SK-N-SH (cell line): Measurements from ENCODE around the gene DUS3L. TPM values are rescaled to one million over a fixed set of nuclear protein-coding genes. Genes with fewer than 3 reads are reported as not detected.

Experiments used
- CTCF ChIA-PET: fragments of 300-600, 350-600 bp; formaldehyde crosslinking; extraction: SDS; loops from one replicate; lab custom pipeline; 2021; lab: Yijun Ruan, JAX
- POLR2A ChIA-PET: fragments of 350-600 bp; sonication (Branson Sonifier 250); formaldehyde crosslinking; extraction: SDS; loops from one replicate; lab custom pipeline; 2020; ENCODE audit warnings: antibody characterized with exemption, inconsistent platforms; lab: Yijun Ruan, JAX
- DNase-seq: peaks from one replicate; pipeline ENCODE4 v3.0.0; 2012
- H2AFZ ChIP-seq: fragments of 200-600 bp; sonication (generic); 2 replicates; pipeline ENCODE4 v1.8.1; 2016; ENCODE audit warnings: antibody characterized with exemption, mild to moderate bottlenecking, low read depth
- H3F3A ChIP-seq: fragments of 200-600 bp; sonication (generic); replicated peaks from 2 replicates; pipeline ENCODE3; 2016; ENCODE audit warnings: antibody characterized with exemption, mild to moderate bottlenecking; ENCODE audit not compliant: insufficient read depth
- H3K27ac ChIP-seq, 2 experiments: fragments of 200-500 bp in 1 of 2; fragments of 200-600 bp in 1 of 2; sonication (Bioruptor generic) in 1 of 2; sonication (generic), shearing (Covaris generic) in 1 of 2; 2 replicates each; pipeline versions ENCODE4 v1.5.1 to v1.6.1; 2014 to 2016; ENCODE audit warnings: low read depth in 2 of 2, inconsistent platforms in 1 of 2, low read length in 1 of 2, mild to moderate bottlenecking in 1 of 2, mixed read lengths in 1 of 2
- H3K27me3 ChIP-seq: fragments of 200-600 bp; sonication (generic), shearing (Covaris generic); 2 replicates; pipeline ENCODE4 v1.6.1; 2016; ENCODE audit warnings: mixed run types; ENCODE audit not compliant: insufficient read depth
- H3K36me3 ChIP-seq, 2 experiments: fragments of 200-500 bp in 1 of 2; fragments of 200-600 bp in 1 of 2; sonication (Bioruptor generic) in 1 of 2; sonication (generic) in 1 of 2; replicated peaks in 1 of 2; 2 replicates each; pipeline versions ENCODE3 to v1.5.1; 2014 to 2016; ENCODE audit warnings: low read length in 1 of 2, mild to moderate bottlenecking in 1 of 2; ENCODE audit not compliant: insufficient read depth in 2 of 2, control insufficient read depth in 1 of 2
- H3K4me1 ChIP-seq, 2 experiments: fragments of 200-500 bp in 1 of 2; fragments of 200-600 bp in 1 of 2; sonication (Bioruptor generic) in 1 of 2; sonication (generic), shearing (Covaris generic) in 1 of 2; 2 replicates each; pipeline versions ENCODE4 v1.5.1 to v1.6.1; 2014 to 2016; ENCODE audit warnings: low read depth in 1 of 2, low read length in 1 of 2, mixed run types in 1 of 2; ENCODE audit not compliant: insufficient read depth in 2 of 2, control insufficient read depth in 1 of 2
- H3K4me2 ChIP-seq: fragments of 200-600 bp; sonication (generic), shearing (Covaris generic); 2 replicates; pipeline ENCODE4 v1.6.1; 2017; ENCODE audit warnings: mixed run types
- H3K4me3 ChIP-seq, 2 experiments: fragments of 200-500 bp in 1 of 2; fragments of 200-600 bp in 1 of 2; sonication (Bioruptor generic) in 1 of 2; sonication (generic), shearing (Covaris generic) in 1 of 2; 2 replicates each; pipeline versions ENCODE4 v1.5.1 to v1.8.1; 2014 to 2016; ENCODE audit warnings: low read depth in 2 of 2, inconsistent platforms in 1 of 2, low read length in 1 of 2, mild to moderate bottlenecking in 1 of 2, mixed read lengths in 1 of 2, moderate library complexity in 1 of 2
- H3K79me2 ChIP-seq: fragments of 200-600 bp; sonication (generic); 2 replicates; pipeline ENCODE4 v1.8.1; 2017; ENCODE audit warnings: mild to moderate bottlenecking; ENCODE audit not compliant: insufficient read depth
- H3K9ac ChIP-seq: fragments of 200-600 bp; sonication (generic); 2 replicates; pipeline ENCODE4 v1.6.1; 2017; ENCODE audit warnings: mixed run types
- H3K9me2 ChIP-seq: fragments of 200-600 bp; sonication (generic); 2 replicates; pipeline ENCODE4 v1.6.1; 2017; ENCODE audit warnings: mixed run types
- H3K9me3 ChIP-seq: fragments of 200-600 bp; sonication (generic); 2 replicates; pipeline ENCODE4 v1.6.1; 2017; ENCODE audit warnings: mixed run types, mild to moderate bottlenecking, moderate library complexity
- H4K20me1 ChIP-seq: fragments of 200-600 bp; sonication (generic); 2 replicates; pipeline ENCODE4 v1.6.1; 2017; ENCODE audit warnings: mild to moderate bottlenecking, mixed run types; ENCODE audit not compliant: insufficient read depth
- GATA2 ChIP-seq: sonication (generic); formaldehyde crosslinking; IDR thresholded peaks from 2 replicates; pipeline ENCODE4 v1.5.0; 2020; ENCODE audit warnings: mild to moderate bottlenecking, missing genetic modification reagents
- IRF3 ChIP-seq: fragments of 150-350 bp; IDR thresholded peaks from 2 replicates; pipeline ENCODE4 v1.6.1; 2016; ENCODE audit warnings: mild to moderate bottlenecking, low read depth, low read length
- MXI1 ChIP-seq: IDR thresholded peaks from 2 replicates; pipeline ENCODE4 v1.6.1; 2012; ENCODE audit warnings: mild to moderate bottlenecking, low read depth, low read length, improper control_type of control experiment
- NFIC ChIP-seq: IDR thresholded peaks from 2 replicates; pipeline ENCODE4 v1.4.0; 2012; ENCODE audit warnings: borderline replicate concordance
- RCOR1 ChIP-seq: fragments of 150-350 bp; IDR thresholded peaks from 2 replicates; pipeline ENCODE4 v1.6.1; 2017; ENCODE audit warnings: antibody characterized with exemption, low read length
- SIN3A ChIP-seq: IDR thresholded peaks from 2 replicates; pipeline ENCODE4 v1.6.1; 2012; ENCODE audit warnings: low read depth, mild to moderate bottlenecking, low read length, moderate library complexity, borderline replicate concordance
- TCF12 ChIP-seq: IDR thresholded peaks from 2 replicates; pipeline ENCODE4 v1.4.0; 2012
- USF2 ChIP-seq: fragments of 150-350 bp; IDR thresholded peaks from 2 replicates; pipeline ENCODE4 v1.6.1; 2017; ENCODE audit warnings: antibody characterized with exemption, low read length, low read depth, borderline replicate concordance
- ZBTB33 ChIP-seq: IDR thresholded peaks from 2 replicates; pipeline ENCODE4 v1.4.0; 2012; ENCODE audit warnings: low read depth, borderline replicate concordance
- WGBS: methylation state at CpG from one replicate; pipeline ENCODE4 v1.1.6; 2017; ENCODE audit warnings: low lambda C conversion rate; 5-methylcytosine and 5-hydroxymethylcytosine counted together
- polyA plus RNA-seq, 3 experiments: library from polyadenylated mRNA; depleted of rRNA; stranded (reverse); fragments of >200 nt; gene quantifications; 2 replicates each; pipeline ENCODE4 v1.2.3, GENCODE V29; 2012
- TF ChIP-seq, protein P1 (sequence below): IDR thresholded peaks from 2 replicates; pipeline ENCODE4; 2012

The DUS3L gene
- polyA plus RNA-seq, 1 of the 3 experiments (the other 2 are of a cell fraction) = 44.0 TPM

GRCh38 chr19:5829567-5830310 lies 38.8 kb upstream of the DUS3L start:
- DNase-seq = no peak
- Histone ChIP-seq H3K9me3 (no peaks in the 10 kb centered on the region), H3K4me1 (peaks cover 0 to 28% of the 10 kb centered on the region in 2 experiments; a peak in 1 of 4 replicates), H3K79me2 (no peaks in the 10 kb centered on the region), H3K4me3 (peak overlapping the region in 1 of 2 experiments; percentile 15; a peak in 1 of 4 replicates), H3K4me2 (no peak overlapping the region), H3K27me3 (no peaks in the 10 kb centered on the region; the same call in 1 of the 2 replicates), H3K9me2 (no peaks in the 10 kb centered on the region), H3F3A (no peaks in the 10 kb centered on the region), H3K27ac (peak overlapping the region in 1 of 2 experiments; percentile 96; a peak in 2 of 4 replicates), H3K36me3 (no peaks in the 10 kb centered on the region), H3K9ac (no peak overlapping the region), H4K20me1 (no peaks in the 10 kb centered on the region), H2AFZ (no peak overlapping the region)
- TF ChIP-seq RCOR1 (no peak), SIN3A (no peak), USF2 (no peak), NFIC (no peak), ZBTB33 (no peak), IRF3 (no peak), GATA2 (CRISPR knock-in tag) (no peak), MXI1 (no peak), TCF12 (no peak)
- TF ChIP-seq, protein P1, sequence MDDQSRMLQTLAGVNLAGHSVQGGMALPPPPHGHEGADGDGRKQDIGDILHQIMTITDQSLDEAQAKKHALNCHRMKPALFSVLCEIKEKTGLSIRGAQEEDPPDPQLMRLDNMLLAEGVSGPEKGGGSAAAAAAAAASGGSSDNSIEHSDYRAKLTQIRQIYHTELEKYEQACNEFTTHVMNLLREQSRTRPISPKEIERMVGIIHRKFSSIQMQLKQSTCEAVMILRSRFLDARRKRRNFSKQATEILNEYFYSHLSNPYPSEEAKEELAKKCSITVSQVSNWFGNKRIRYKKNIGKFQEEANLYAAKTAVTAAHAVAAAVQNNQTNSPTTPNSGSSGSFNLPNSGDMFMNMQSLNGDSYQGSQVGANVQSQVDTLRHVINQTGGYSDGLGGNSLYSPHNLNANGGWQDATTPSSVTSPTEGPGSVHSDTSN = no peak
- 66% methylated on average over 11 of the region's 34 CpGs for WGBS
- ChIA-PET CTCF (interaction anchor here (1.0 to 3.6 kb wide), 5 partner anchors 22 to 193 kb away, joined by 3 to 31 read pairs (median 7); partner anchors contain the start of gene NRTN), POLR2A (interaction anchor here (0.6 to 2.8 kb wide), 8 partner anchors 11 to 404 kb away, joined by 3 to 15 read pairs (median 4); partner anchors contain the start of genes NDUFA11, NRTN and RANBP3)
